Measurements from ENCODE around the gene RAB25.
"Not testable (repeated sequence)": the region's sequence is repeated elsewhere in the genome, so short reads cannot be mapped to it uniquely, and the experiment has no call there.

The RAB25 gene

DNA sequence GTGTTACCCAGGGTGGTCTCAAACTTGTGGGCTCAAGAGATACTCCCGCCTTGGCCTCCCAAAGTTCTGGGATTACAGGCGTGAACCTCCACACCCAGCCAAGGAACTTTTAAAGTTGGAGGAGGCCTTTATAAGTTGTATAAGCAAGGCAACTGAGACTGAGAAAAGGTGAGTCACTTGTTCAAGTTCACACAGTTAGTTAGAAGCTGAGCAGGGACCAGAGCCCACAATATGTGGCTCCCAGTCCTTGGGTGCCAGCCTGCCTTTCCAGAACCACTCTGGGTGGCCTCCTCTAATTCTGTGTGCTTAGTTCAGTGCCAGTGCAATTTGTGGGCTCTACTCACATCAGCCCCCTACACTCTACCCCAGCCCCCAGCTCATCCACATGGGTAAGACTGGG lies 3.7 kb downstream of the RAB25 start:
- POLR2A ChIA-PET (ENCODE audit: low non-redundant PET) = no interaction called here

DNA sequence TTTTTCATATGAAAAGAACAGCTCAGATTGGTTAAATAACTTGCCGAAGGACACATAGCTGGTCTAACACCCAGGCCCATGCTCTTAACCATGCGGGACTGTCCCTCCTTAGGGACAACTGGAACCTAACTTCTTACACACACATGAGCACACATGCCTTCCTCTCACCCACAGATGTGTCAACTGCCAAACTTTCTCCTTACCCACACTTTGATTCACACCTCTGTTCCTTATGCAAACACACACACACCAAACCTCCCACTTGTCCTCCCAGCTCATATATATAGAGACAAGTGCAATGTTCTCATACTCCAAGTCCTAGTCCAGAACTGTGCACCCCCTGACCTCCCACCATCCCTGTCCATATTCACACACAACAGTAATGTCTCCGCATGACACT lies 4.3 kb downstream of the RAB25 start:
- ChIA-PET POLR2A (ENCODE audit: low non-redundant PET) (no interaction called here), CTCF (interaction anchor here (0.5 to 0.6 kb wide), 4 partner anchors 8 to 194 kb away, joined by 3 to 5 read pairs (median 4); no protein-coding TSS in a partner anchor)

More for the DNA sequence above, 3.7 kb downstream of the RAB25 start:
- H3K27ac ChIP-seq = no peak overlapping the region
- TF ChIP-seq, protein P1, sequence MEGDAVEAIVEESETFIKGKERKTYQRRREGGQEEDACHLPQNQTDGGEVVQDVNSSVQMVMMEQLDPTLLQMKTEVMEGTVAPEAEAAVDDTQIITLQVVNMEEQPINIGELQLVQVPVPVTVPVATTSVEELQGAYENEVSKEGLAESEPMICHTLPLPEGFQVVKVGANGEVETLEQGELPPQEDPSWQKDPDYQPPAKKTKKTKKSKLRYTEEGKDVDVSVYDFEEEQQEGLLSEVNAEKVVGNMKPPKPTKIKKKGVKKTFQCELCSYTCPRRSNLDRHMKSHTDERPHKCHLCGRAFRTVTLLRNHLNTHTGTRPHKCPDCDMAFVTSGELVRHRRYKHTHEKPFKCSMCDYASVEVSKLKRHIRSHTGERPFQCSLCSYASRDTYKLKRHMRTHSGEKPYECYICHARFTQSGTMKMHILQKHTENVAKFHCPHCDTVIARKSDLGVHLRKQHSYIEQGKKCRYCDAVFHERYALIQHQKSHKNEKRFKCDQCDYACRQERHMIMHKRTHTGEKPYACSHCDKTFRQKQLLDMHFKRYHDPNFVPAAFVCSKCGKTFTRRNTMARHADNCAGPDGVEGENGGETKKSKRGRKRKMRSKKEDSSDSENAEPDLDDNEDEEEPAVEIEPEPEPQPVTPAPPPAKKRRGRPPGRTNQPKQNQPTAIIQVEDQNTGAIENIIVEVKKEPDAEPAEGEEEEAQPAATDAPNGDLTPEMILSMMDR (conservative IDR thresholded peaks at IDR 0.05; ENCODE audit: low read depth) = no peak
- CTCF ChIA-PET = interaction anchor here (0.6 kb wide), 2 partner anchors 25 to 187 kb away, joined by 4 read pairs; no protein-coding TSS in a partner anchor
- DNase-seq (ENCODE audit: low spot score) = no peak

DNA sequence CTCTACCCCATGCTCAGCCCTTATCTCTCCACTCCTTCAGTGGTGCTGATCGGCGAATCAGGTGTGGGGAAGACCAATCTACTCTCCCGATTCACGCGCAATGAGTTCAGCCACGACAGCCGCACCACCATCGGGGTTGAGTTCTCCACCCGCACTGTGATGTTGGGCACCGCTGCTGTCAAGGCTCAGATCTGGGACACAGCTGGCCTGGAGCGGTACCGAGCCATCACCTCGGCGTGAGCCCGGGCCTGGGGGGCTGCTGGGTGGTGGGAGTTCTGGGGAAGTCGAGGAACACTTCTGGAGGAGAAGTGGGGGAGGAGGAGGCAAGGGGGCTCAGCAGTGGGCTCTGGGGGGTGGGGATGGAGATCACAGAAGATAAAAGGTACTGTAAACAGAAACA lies 4.9 kb downstream of the RAB25 start:
- no peak for DNase-seq (ENCODE audit: low spot score)
- POLR2A ChIA-PET (ENCODE audit: low non-redundant PET) = no interaction called here
- TF ChIP-seq, protein P1 (conservative IDR thresholded peaks at IDR 0.05; ENCODE audit: low read depth) = no peak
- CTCF ChIA-PET = interaction anchor here (0.6 to 1.1 kb wide), 7 partner anchors 8 to 167 kb away, joined by 3 to 6 read pairs (median 3); partner anchors contain the start of gene SSR2
- H3K27ac ChIP-seq = no peak overlapping the region

More for the DNA sequence above, 4.3 kb downstream of the RAB25 start:
- TF ChIP-seq, protein P1 (conservative IDR thresholded peaks at IDR 0.05; ENCODE audit: low read depth) = no peak
- no peak for DNase-seq (ENCODE audit: low spot score)
- no peak overlapping the region for H3K27ac ChIP-seq

DNA sequence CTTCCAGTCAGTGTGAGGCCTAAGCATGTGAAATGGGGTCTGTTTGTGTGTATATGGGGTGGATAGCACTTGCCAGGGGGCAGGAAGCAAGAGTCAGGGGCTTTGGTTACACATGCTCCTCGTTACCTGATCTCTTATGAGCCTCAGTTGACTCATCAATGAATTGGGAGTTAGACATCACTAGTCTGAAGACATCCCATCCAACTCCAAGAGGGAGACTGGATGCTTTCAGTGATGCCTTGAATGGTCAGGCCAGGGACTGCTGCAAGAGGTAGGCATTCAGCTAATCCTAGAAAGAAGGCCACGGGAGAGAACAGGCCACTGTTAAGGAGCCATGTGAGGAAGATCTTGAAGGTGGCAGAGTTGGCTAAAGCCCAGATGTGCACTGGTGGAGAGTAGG lies 6.3 kb downstream of the RAB25 start:
- TF ChIP-seq, protein P1 (conservative IDR thresholded peaks at IDR 0.05; ENCODE audit: low read depth) = no peak
- H3K27ac ChIP-seq = no peak overlapping the region
- POLR2A ChIA-PET (ENCODE audit: low non-redundant PET) = no interaction called here
- CTCF ChIA-PET = interaction anchor here (1.0 kb wide), 1 partner anchor 8 kb away, joined by 4 read pairs; no protein-coding TSS in a partner anchor
- no peak for DNase-seq (ENCODE audit: low spot score)

DNA sequence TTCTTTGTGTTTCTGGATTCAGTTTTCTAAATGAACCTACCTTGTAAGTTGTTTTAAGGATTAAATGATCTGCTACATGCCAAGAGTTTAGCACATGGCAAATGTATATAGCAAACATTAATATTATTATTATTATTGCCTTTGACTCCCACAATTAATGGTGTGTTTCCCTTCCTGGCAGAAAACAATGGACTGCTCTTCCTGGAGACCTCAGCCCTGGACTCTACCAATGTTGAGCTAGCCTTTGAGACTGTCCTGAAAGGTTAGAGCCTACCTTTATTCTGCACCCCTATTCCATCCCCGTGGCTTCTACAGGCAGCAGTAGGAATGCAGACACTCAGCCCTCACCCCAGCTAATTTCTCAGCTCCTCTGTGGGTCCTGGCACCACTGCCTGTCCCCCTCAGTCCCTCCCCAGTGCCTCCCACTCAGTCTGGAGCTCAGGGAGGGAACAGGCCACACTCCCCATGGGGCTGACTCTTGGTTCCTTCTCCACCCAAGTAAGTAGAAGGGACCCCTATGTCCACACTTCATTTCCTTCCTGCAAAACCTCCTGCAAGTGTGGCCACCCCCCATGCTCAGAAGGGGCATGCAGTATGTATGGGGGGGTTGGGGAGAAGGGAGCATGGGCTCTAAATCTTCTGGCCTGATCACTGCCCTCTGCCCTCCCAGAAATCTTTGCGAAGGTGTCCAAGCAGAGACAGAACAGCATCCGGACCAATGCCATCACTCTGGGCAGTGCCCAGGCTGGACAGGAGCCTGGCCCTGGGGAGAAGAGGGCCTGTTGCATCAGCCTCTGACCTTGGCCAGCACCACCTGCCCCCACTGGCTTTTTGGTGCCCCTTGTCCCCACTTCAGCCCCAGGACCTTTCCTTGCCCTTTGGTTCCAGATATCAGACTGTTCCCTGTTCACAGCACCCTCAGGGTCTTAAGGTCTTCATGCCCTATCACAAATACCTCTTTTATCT lies 8.8 kb downstream of the RAB25 start:
- POLR2A ChIA-PET (ENCODE audit: low non-redundant PET) = no interaction called here
- TF ChIP-seq, protein P1 (conservative IDR thresholded peaks at IDR 0.05; ENCODE audit: low read depth) = no peak
- no peak for DNase-seq (ENCODE audit: low spot score)
- H3K27ac ChIP-seq = no peak overlapping the region
- CTCF ChIA-PET = interaction anchor here (0.6 to 1.0 kb wide), 2 partner anchors 10 to 137 kb away, joined by 3 to 4 read pairs; no protein-coding TSS in a partner anchor

DNA sequence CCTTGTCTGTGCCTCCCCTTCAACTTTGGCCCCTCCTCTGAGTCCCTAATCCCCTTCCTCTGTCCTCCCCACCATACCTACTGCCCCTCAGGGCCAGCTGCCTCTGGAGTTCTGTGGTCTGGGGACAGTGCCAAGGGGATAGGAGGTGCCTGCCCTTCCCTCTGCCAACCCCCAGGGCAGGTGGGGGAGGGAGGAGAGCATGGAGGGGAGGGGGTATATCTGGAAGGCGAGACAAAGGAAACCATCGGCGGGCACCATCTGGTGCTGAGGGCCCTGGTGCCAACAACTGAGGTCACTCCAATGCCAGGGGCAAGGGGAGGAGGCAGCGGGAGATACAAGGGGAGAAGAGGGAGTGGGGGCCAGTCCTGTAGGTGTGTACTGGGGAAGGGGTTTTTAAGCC lies 9.6 kb downstream of the RAB25 start:
- CTCF ChIA-PET = no interaction called here
- POLR2A ChIA-PET (ENCODE audit: low non-redundant PET) = interaction anchor here (0.6 kb wide), 1 partner anchor 994 kb away, joined by 3 read pairs; no protein-coding TSS in a partner anchor

DNA sequence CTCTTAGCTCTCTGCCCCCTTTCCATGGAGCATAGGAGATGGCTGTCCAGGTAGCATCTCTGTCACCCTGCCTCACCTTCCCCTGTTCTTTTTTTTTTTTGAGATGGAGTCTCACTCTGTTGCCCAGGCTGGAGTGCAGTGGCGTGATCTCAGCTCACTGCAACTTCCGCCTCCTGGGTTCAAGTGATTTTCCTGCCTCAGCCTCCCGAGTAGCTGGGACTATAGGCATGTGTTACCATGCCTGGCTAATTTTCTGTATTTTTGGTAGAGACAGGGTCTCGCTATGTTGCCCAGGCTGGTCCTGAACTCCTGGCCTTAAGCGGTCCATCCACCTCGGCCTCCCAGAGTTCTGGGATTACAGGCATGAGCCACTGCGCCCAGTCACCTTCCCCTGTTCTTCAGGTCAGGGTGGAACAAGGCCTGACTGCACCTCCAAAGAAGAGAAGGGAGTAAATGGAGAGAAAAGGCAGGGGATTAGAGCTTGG lies 10.4 kb downstream of the RAB25 start:
- POLR2A ChIA-PET (ENCODE audit: low non-redundant PET) = interaction anchor here (0.6 kb wide), 1 partner anchor 995 kb away, joined by 3 read pairs; no protein-coding TSS in a partner anchor
- H3K27ac ChIP-seq; DNase-seq (ENCODE audit: low spot score): not testable (repeated sequence)
- CTCF ChIA-PET = interaction anchor here (0.6 kb wide), 1 partner anchor 20 kb away, joined by 3 read pairs; no protein-coding TSS in a partner anchor

More for the DNA sequence above, 9.6 kb downstream of the RAB25 start:
- no peak for DNase-seq (ENCODE audit: low spot score)
- TF ChIP-seq, protein P1 (conservative IDR thresholded peaks at IDR 0.05; ENCODE audit: low read depth) = no peak
- no peak overlapping the region for H3K27ac ChIP-seq

All from RWPE1 (cell line).